HL-60/S4 (cell line): ENCODE measurements around the gene DNAH17.

ENCODE experiments used
- in situ Hi-C: fragments of 300-500 bp; cut with MboI; formaldehyde crosslinking; loops from 2 replicates; pipeline ENCODE4 v1.14.3; 2022; ENCODE audit warnings: low sequenced_read_pairs

DNAH17 gene

GRCh38 chr17:78577296-78577695 lies at the start of gene DNAH17:
Gene DNAH17, minus strand, starts transcription at chr17:78577396. Its CDS starts 2,339 bp downstream, at chr17:78575057.
- in situ Hi-C loops: no loop called here

- in situ Hi-C loops: no loop called here
Observed at GRCh38 chr17:78624324-78625151, 47.3 kb upstream of the DNAH17 start.

GRCh38 chr17:78623541-78623940 lies 46.3 kb upstream of the DNAH17 start:
- in situ Hi-C loops: no loop called here

- in situ Hi-C loops: no loop called here
Observed at GRCh38 chr17:78622491-78623265, 45.5 kb upstream of the DNAH17 start.

- in situ Hi-C loops: no loop called here
Observed at GRCh38 chr17:78621720-78622490, 44.7 kb upstream of the DNAH17 start.

GRCh38 chr17:78620099-78620498 lies 42.9 kb upstream of the DNAH17 start:
- in situ Hi-C loops: no loop called here

GRCh38 chr17:78619334-78619733 lies 42.1 kb upstream of the DNAH17 start:
- in situ Hi-C loops: no loop called here

GRCh38 chr17:78618264-78619066 lies 41.3 kb upstream of the DNAH17 start:
- in situ Hi-C loops: no loop called here

GRCh38 chr17:78617511-78618061 lies 40.4 kb upstream of the DNAH17 start:
- in situ Hi-C loops: no loop called here

- in situ Hi-C loops: no loop called here
Observed at GRCh38 chr17:78616946-78617345, 39.8 kb upstream of the DNAH17 start.

GRCh38 chr17:78615631-78616030 lies 38.4 kb upstream of the DNAH17 start:
- in situ Hi-C loops: no loop called here

GRCh38 chr17:78613416-78613815 lies 36.2 kb upstream of the DNAH17 start:
- in situ Hi-C loops: no loop called here

GRCh38 chr17:78611607-78612006 lies 34.4 kb upstream of the DNAH17 start:
- in situ Hi-C loops: no loop called here

GRCh38 chr17:78610951-78611511 lies 33.8 kb upstream of the DNAH17 start:
- in situ Hi-C loops: no loop called here

- in situ Hi-C loops: no loop called here
Observed at GRCh38 chr17:78609191-78609641, 32.0 kb upstream of the DNAH17 start.

- in situ Hi-C loops: no loop called here
Observed at GRCh38 chr17:78608804-78609186, 31.6 kb upstream of the DNAH17 start.

GRCh38 chr17:78608122-78608803 lies 31.1 kb upstream of the DNAH17 start:
- in situ Hi-C loops: no loop called here

GRCh38 chr17:78607038-78607437 lies 29.8 kb upstream of the DNAH17 start:
- in situ Hi-C loops: no loop called here

GRCh38 chr17:78605886-78606285 lies 28.7 kb upstream of the DNAH17 start:
- in situ Hi-C loops: no loop called here
